CD4-positive, alpha-beta T cell (primary cell): ENCODE results near the gene OR2V1. TPM values are rescaled to one million over a fixed set of nuclear protein-coding genes. Genes with fewer than 3 reads are reported as not detected.

Experiments
- ATAC-seq: fragments of 200-7000 bp; cut with Tn5 transposase; one replicate; pipeline ENCODE4 v1.10.0; 2022; ENCODE audit warnings: mild to moderate bottlenecking; ENCODE audit not compliant: poor library complexity
- CTCF ChIA-PET: fragments of 350-600 bp; sonication (Branson Sonifier 250); formaldehyde crosslinking; loops from one replicate; lab custom pipeline; 2021; ENCODE audit warnings: antibody characterized with exemption, inconsistent platforms; lab: Charles Lee
- POLR2A ChIA-PET: fragments of 350-600 bp; sonication (Branson Sonifier 250); formaldehyde crosslinking; loops from one replicate; lab custom pipeline; 2021; ENCODE audit warnings: antibody characterized with exemption, inconsistent platforms; lab: Charles Lee
- DNase-seq, 14 experiments: peaks; one replicate each; pipeline ENCODE4 v3.0.0-alpha.2; 2013 to 2020; ENCODE audit warnings: mixed read lengths in 2 of 14
- H3K27ac ChIP-seq, 2 donors: one replicate each; pipeline versions ENCODE4 v1.5.1 to v1.7.0; 2013; ENCODE audit warnings: low read length in 2 of 2, low read depth in 1 of 2, mild to moderate bottlenecking in 1 of 2
- H3K27me3 ChIP-seq, 2 experiments: 1 replicate in 1 of 2; 2 replicates in 1 of 2; pipeline versions ENCODE4 v1.6.1 to v1.7.0; 2013; ENCODE audit warnings: low read length in 2 of 2, control low read depth in 1 of 2, mild to moderate bottlenecking in 1 of 2, moderate library complexity in 1 of 2; ENCODE audit not compliant: insufficient read depth in 2 of 2, control insufficient read depth in 1 of 2
- H3K36me3 ChIP-seq: one replicate; pipeline ENCODE4 v1.6.1; 2013; ENCODE audit warnings: low read length, control low read depth; ENCODE audit not compliant: insufficient read depth
- H3K4me1 ChIP-seq: one replicate; pipeline ENCODE4 v1.6.1; 2013; ENCODE audit warnings: low read length, control low read depth; ENCODE audit not compliant: insufficient read depth
- H3K4me3 ChIP-seq: one replicate; pipeline ENCODE4 v1.5.1; 2013; ENCODE audit warnings: mild to moderate bottlenecking, low read length, moderate library complexity
- H3K9me3 ChIP-seq, 2 experiments: 1 replicate in 1 of 2; 2 replicates in 1 of 2; pipeline versions ENCODE4 v1.6.1 to v1.7.0; 2013; ENCODE audit warnings: low read length in 2 of 2, mild to moderate bottlenecking in 2 of 2, control low read depth in 1 of 2, moderate library complexity in 1 of 2; ENCODE audit not compliant: control insufficient read depth in 1 of 2, insufficient read depth in 1 of 2
- H3K27ac Mint-ChIP-seq: one replicate; pipeline ENCODE4 v1.8.0; 2020; ENCODE audit warnings: mixed read lengths
- H3K27me3 Mint-ChIP-seq: one replicate; pipeline ENCODE4 v1.8.0; 2021; ENCODE audit warnings: mixed read lengths
- H3K36me3 Mint-ChIP-seq: one replicate; pipeline ENCODE4 v1.8.0; 2021; ENCODE audit warnings: low read depth, mixed read lengths
- H3K4me1 Mint-ChIP-seq: one replicate; pipeline ENCODE4 v1.8.0; 2021; ENCODE audit warnings: low read depth, mixed read lengths
- H3K4me3 Mint-ChIP-seq: one replicate; pipeline ENCODE4 v1.8.0; 2020; ENCODE audit warnings: mild to moderate bottlenecking, mixed read lengths
- H3K9me3 Mint-ChIP-seq: one replicate; pipeline ENCODE4 v1.8.0; 2020; ENCODE audit warnings: mixed read lengths
- intact Hi-C, 2 experiments: fragments of 100-400 bp; cut with DNase I in 1 of 2; cut with micrococcal nuclease in 1 of 2; formaldehyde crosslinking; loops; one replicate each; pipeline versions ENCODE4 v1.15.1 to v1.9.0; 2023 to 2025; cut with DNase I, micrococcal nuclease
- total RNA-seq, 174 experiments: library from RNA in 2 of 174; stranded (reverse) in 2 of 174; gene quantifications; one replicate each; pipeline ENCODE4 v1.2.3 and lab custom pipeline; 2021 to 2026
- TF ChIP-seq, protein P1 (sequence below): fragments of 200-600 bp; IDR thresholded peaks from one replicate; pipeline ENCODE4 v1.8.0; 2022; ENCODE audit warnings: antibody characterized with exemption, mild to moderate bottlenecking

The OR2V1 gene
- total RNA-seq, 2 experiments from 2014 or later, result not detected

DNA sequence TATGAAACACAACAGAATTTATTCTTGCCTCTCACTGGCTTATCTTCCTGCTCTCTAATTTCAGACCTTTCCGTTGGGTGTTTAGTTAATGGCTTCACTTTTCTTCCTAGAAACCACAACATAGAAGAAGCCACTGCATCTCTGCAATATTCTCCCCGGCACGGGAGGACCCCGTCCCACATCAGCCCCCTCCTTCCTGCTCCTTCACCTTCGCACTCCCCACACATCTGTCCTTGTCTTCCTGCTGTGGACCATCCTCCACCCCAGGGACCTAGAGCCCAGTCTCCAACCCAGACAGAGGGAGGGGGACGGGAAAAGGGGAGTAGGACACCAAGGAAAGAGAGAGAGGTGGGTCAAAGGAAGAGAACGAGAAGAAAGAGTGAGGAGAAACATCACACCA is 1.4 kb downstream of the OR2V1 start:
- Histone ChIP-seq H3K4me3 (no peak overlapping the region), H3K9me3 (peaks cover 0 to 5% of the 10 kb centered on the region in 2 experiments), H3K27ac (no peak overlapping the region), H3K36me3 (no peaks in the 10 kb centered on the region), H3K4me1 (no peaks in the 10 kb centered on the region), H3K27me3 (peaks cover 12 to 36% of the 10 kb centered on the region in 2 experiments)
- no peak overlapping the region for H3K27ac Mint-ChIP-seq
- ATAC-seq, result no peak
- H3K36me3 Mint-ChIP-seq, result no peaks in the 10 kb centered on the region
- H3K4me1 Mint-ChIP-seq, result no peaks in the 10 kb centered on the region
- no peaks in the 10 kb centered on the region for H3K9me3 Mint-ChIP-seq
- intact Hi-C loops, result no loop called here
- ChIA-PET CTCF (no interaction called here), POLR2A (no interaction called here)
- H3K4me3 Mint-ChIP-seq, result no peak overlapping the region
- TF ChIP-seq, protein P1, sequence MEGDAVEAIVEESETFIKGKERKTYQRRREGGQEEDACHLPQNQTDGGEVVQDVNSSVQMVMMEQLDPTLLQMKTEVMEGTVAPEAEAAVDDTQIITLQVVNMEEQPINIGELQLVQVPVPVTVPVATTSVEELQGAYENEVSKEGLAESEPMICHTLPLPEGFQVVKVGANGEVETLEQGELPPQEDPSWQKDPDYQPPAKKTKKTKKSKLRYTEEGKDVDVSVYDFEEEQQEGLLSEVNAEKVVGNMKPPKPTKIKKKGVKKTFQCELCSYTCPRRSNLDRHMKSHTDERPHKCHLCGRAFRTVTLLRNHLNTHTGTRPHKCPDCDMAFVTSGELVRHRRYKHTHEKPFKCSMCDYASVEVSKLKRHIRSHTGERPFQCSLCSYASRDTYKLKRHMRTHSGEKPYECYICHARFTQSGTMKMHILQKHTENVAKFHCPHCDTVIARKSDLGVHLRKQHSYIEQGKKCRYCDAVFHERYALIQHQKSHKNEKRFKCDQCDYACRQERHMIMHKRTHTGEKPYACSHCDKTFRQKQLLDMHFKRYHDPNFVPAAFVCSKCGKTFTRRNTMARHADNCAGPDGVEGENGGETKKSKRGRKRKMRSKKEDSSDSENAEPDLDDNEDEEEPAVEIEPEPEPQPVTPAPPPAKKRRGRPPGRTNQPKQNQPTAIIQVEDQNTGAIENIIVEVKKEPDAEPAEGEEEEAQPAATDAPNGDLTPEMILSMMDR, result no peak
- H3K27me3 Mint-ChIP-seq, result peaks cover 76% of the 10 kb centered on the region
- DNase-seq, result no peak

DNA sequence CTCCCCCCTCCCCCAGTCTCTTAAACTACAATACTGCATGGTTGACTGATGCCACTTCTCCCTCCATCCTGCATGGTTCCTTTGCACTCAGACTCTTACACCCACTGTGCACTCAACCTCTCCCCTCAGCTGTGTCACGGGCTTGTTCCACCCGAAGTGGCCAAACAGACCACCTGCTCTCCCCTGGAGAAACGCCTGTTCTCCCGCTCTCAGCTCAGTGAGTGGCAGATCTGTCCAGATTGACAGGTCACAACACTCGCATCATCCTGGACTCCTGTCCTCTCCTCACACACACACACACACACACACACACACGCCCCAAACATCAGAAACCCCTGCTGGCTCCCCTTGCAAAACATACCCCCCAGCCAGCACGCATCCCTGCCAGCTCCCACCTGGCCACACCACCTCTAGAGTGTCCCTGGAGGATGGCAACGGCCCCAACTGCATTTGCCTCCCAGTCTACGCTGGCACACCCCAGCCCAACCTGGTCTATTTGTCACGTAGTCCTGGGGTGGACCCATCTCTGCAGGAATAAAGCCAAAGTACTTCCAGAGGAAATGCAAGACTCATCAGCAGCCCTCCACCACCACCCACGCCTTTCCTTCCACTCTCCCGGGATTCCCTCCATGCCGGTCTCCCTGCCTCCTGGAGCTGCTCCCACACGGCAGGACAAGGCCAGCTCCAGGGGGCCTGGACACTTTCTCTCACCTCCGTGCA is 2.9 kb downstream of the OR2V1 start:
- no peak for ATAC-seq
- DNase-seq, result no peak
- Mint-ChIP-seq H3K4me1 (no peaks in the 10 kb centered on the region), H3K27ac (no peak overlapping the region), H3K27me3 (peaks cover 81% of the 10 kb centered on the region), H3K36me3 (no peaks in the 10 kb centered on the region), H3K9me3 (no peaks in the 10 kb centered on the region), H3K4me3 (no peak overlapping the region)
- Histone ChIP-seq H3K9me3 (peaks cover 0 to 9% of the 10 kb centered on the region in 2 experiments), H3K27me3 (peaks cover 16 to 44% of the 10 kb centered on the region in 2 experiments), H3K4me1 (no peaks in the 10 kb centered on the region), H3K4me3 (no peak overlapping the region), H3K36me3 (no peaks in the 10 kb centered on the region), H3K27ac (no peak overlapping the region)
- intact Hi-C loops, result no loop called here
- TF ChIP-seq, protein P1, result no peak
- POLR2A ChIA-PET, result no interaction called here
- CTCF ChIA-PET, result no interaction called here

DNA sequence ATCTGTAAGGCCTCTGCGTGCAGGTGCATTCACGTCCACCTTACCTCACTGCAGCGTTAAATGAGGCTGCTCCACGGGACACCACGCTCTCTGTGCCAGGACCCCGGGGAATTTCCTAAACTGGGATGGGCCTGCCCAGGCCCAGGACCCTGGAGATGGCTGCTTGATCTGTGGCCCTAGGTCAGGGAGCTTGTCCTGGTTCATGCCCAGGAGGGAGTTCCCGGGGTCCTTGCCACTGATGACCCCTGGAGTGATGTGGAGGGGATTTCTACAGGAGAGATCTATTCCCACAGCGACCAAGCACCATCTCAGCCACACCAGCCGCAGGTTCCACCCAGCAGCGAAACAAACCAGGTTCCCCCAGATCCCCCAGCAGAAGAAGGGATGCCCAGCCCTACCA is 3.5 kb downstream of the OR2V1 start:
- H3K27me3 Mint-ChIP-seq, result peaks cover 82% of the 10 kb centered on the region
- peaks cover 18 to 44% of the 10 kb centered on the region in 2 experiments for H3K27me3 ChIP-seq
- CTCF ChIA-PET, result no interaction called here
- H3K36me3 ChIP-seq, result no peaks in the 10 kb centered on the region
- no peaks in the 10 kb centered on the region for H3K4me1 ChIP-seq
- no peak overlapping the region for H3K27ac Mint-ChIP-seq
- H3K4me3 Mint-ChIP-seq, result no peak overlapping the region
- ATAC-seq (no peak), DNase-seq (no peak)
- intact Hi-C loops, result no loop called here
- POLR2A ChIA-PET, result no interaction called here
- TF ChIP-seq, protein P1, result no peak
- no peak overlapping the region for H3K4me3 ChIP-seq
- peaks cover 0 to 12% of the 10 kb centered on the region in 2 experiments for H3K9me3 ChIP-seq
- no peaks in the 10 kb centered on the region for H3K9me3 Mint-ChIP-seq
- H3K36me3 Mint-ChIP-seq, result no peaks in the 10 kb centered on the region
- no peaks in the 10 kb centered on the region for H3K4me1 Mint-ChIP-seq
- no peak overlapping the region for H3K27ac ChIP-seq
